H1 (cell line): ENCODE results near the gene NEDD4. TPM values are rescaled to one million over a fixed set of nuclear protein-coding genes. Genes with fewer than 3 reads are reported as not detected.

Experiments
- CTCF ChIA-PET: fragments of 300-600 bp; sonication (Branson Sonifier 250); formaldehyde crosslinking; loops from one replicate; lab custom pipeline; 2021; ENCODE audit not compliant: partially characterized antibody; lab: Charles Lee
- POLR2A ChIA-PET: fragments of 300-600 bp; sonication (Branson Sonifier 250); formaldehyde crosslinking; loops from one replicate; lab custom pipeline; 2021; ENCODE audit warnings: inconsistent platforms; ENCODE audit not compliant: partially characterized antibody; lab: Charles Lee
- DNase-seq, 2 experiments: peaks; one replicate each; pipeline versions ENCODE4 v3.0.0 to v3.0.0-alpha.2; 2010 to 2022; ENCODE audit warnings: low spot score in 2 of 2, low read depth in 1 of 2, mixed read lengths in 1 of 2
- FAIRE-seq: peaks from 2 replicates; lab custom pipeline; 2011; peaks lifted over from hg19 to GRCh38; lab: Jason Lieb, UNC
- H2AFZ ChIP-seq: 2 replicates; pipeline ENCODE4 v1.8.1; 2012; ENCODE audit warnings: low read length, inconsistent platforms
- H2AK5ac ChIP-seq: 2 replicates; pipeline ENCODE4 v1.6.1; 2013; ENCODE audit warnings: low read depth, low read length
- H2BK120ac ChIP-seq: replicated peaks from 2 replicates; pipeline ENCODE3; 2013; ENCODE audit warnings: low read depth, low read length, inconsistent platforms
- H2BK12ac ChIP-seq: 2 replicates; pipeline ENCODE4 v1.6.1; 2013; ENCODE audit warnings: low read depth, low read length
- H2BK15ac ChIP-seq: 2 replicates; pipeline ENCODE4 v1.6.1; 2013; ENCODE audit warnings: low read length
- H2BK20ac ChIP-seq: 2 replicates; pipeline ENCODE4 v1.6.1; 2013; ENCODE audit warnings: low read length
- H2BK5ac ChIP-seq: 2 replicates; pipeline ENCODE4 v1.6.1; 2013; ENCODE audit warnings: low read depth, low read length
- H3K14ac ChIP-seq: 2 replicates; pipeline ENCODE4 v1.6.1; 2013; ENCODE audit warnings: inconsistent platforms; ENCODE audit not compliant: insufficient read length
- H3K18ac ChIP-seq: 2 replicates; pipeline ENCODE4 v1.6.1; 2013; ENCODE audit warnings: low read length; ENCODE audit errors: extremely low read depth
- H3K23ac ChIP-seq: 2 replicates; pipeline ENCODE4 v1.6.1; 2013; ENCODE audit warnings: inconsistent platforms; ENCODE audit not compliant: insufficient read length
- H3K23me2 ChIP-seq: 2 replicates; pipeline ENCODE4 v1.6.1; 2013; ENCODE audit warnings: low read depth, low read length
- H3K27ac ChIP-seq: 2 replicates; pipeline ENCODE4 v1.6.1; 2011; ENCODE audit warnings: low read depth, low read length, inconsistent platforms
- H3K27me3 ChIP-seq, 4 experiments: replicated peaks in 1 of 4; 1 replicate in 1 of 4; 2 replicates in 3 of 4; pipeline versions ENCODE4 v1.6.1 to v1.8.1; 2011 to 2013; ENCODE audit warnings: low read length in 3 of 4, mild to moderate bottlenecking in 3 of 4, inconsistent platforms in 2 of 4, mixed read lengths in 2 of 4, moderate library complexity in 1 of 4; ENCODE audit not compliant: control insufficient read depth in 3 of 4, insufficient read depth in 3 of 4; ENCODE audit errors: extremely low read depth in 1 of 4
- H3K36me3 ChIP-seq, 4 experiments: 2 replicates each; pipeline versions ENCODE4 v1.6.1 to v1.8.1; 2011 to 2013; ENCODE audit warnings: mild to moderate bottlenecking in 4 of 4, low read length in 3 of 4, moderate library complexity in 2 of 4, control low read depth in 1 of 4, inconsistent platforms in 1 of 4; ENCODE audit not compliant: insufficient read depth in 4 of 4, control insufficient read depth in 2 of 4
- H3K4ac ChIP-seq: replicated peaks from 2 replicates; pipeline ENCODE3; 2013; ENCODE audit warnings: low read length, low read depth, mixed read lengths, inconsistent platforms; ENCODE audit not compliant: insufficient read length
- H3K4me1 ChIP-seq, 4 experiments: replicated peaks in 1 of 4; 1 replicate in 1 of 4; 2 replicates in 3 of 4; pipeline versions ENCODE4 v1.6.1 to v1.8.1; 2011 to 2013; ENCODE audit warnings: low read length in 3 of 4, inconsistent platforms in 2 of 4, mixed read lengths in 1 of 4; ENCODE audit not compliant: insufficient read depth in 4 of 4, control insufficient read depth in 3 of 4
- H3K4me2 ChIP-seq, 2 experiments: 2 replicates each; pipeline versions ENCODE4 v1.6.1 to v1.8.1; 2011 to 2013; ENCODE audit warnings: low read depth in 2 of 2, low read length in 2 of 2, control low read depth in 1 of 2, inconsistent platforms in 1 of 2, mild to moderate bottlenecking in 1 of 2; ENCODE audit not compliant: insufficient read depth in 1 of 2
- H3K4me3 ChIP-seq, 4 experiments: fragments of 200-600, 300-600 bp in 1 of 4; sonication (generic), shearing (Covaris generic), sonication (Bioruptor Twin) in 1 of 4; 2 replicates each; pipeline versions ENCODE4 v1.5.1 to v1.8.1; 2011 to 2016; ENCODE audit warnings: low read length in 4 of 4, low read depth in 3 of 4, control low read depth in 2 of 4, inconsistent platforms in 2 of 4, mild to moderate bottlenecking in 2 of 4, mixed read lengths in 1 of 4, moderate library complexity in 1 of 4; ENCODE audit not compliant: insufficient read depth in 2 of 4; ENCODE audit errors: extremely low read depth in 1 of 4
- H3K56ac ChIP-seq: replicated peaks from 2 replicates; pipeline ENCODE3; 2013; ENCODE audit warnings: low read depth, mild to moderate bottlenecking, mixed read lengths, low read length, inconsistent platforms; ENCODE audit not compliant: insufficient read length
- H3K79me1 ChIP-seq: 2 replicates; pipeline ENCODE4 v1.6.1; 2013; ENCODE audit warnings: low read depth, low read length, control low read depth
- H3K79me2 ChIP-seq, 2 experiments: 2 replicates each; pipeline versions ENCODE4 v1.6.1 to v1.8.1; 2012 to 2013; ENCODE audit warnings: low read length in 2 of 2, mild to moderate bottlenecking in 2 of 2, inconsistent platforms in 1 of 2; ENCODE audit not compliant: insufficient read depth in 2 of 2, control insufficient read depth in 1 of 2
- H3K9ac ChIP-seq, 4 experiments: replicated peaks in 1 of 4; 1 replicate in 1 of 4; 2 replicates in 3 of 4; pipeline versions ENCODE4 v1.6.1 to v1.8.1; 2011 to 2013; ENCODE audit warnings: low read depth in 3 of 4, low read length in 3 of 4, control low read depth in 2 of 4, mild to moderate bottlenecking in 2 of 4, moderate library complexity in 2 of 4, inconsistent platforms in 1 of 4; ENCODE audit errors: extremely low read depth in 1 of 4
- H3K9me3 ChIP-seq, 2 experiments: 2 replicates each; pipeline versions ENCODE4 v1.6.1 to v1.8.1; 2012 to 2013; ENCODE audit warnings: mild to moderate bottlenecking in 2 of 2, moderate library complexity in 2 of 2, control low read depth in 1 of 2, inconsistent platforms in 1 of 2, low read depth in 1 of 2, low read length in 1 of 2, mixed read lengths in 1 of 2; ENCODE audit not compliant: insufficient read depth in 2 of 2
- H4K20me1 ChIP-seq, 2 experiments: replicated peaks in 1 of 2; 2 replicates each; pipeline versions ENCODE3 to v1.8.1; 2011 to 2013; ENCODE audit warnings: inconsistent platforms in 2 of 2, low read length in 2 of 2, mild to moderate bottlenecking in 1 of 2; ENCODE audit not compliant: insufficient read depth in 2 of 2, control insufficient read depth in 1 of 2
- H4K5ac ChIP-seq: 2 replicates; pipeline ENCODE4 v1.6.1; 2013; ENCODE audit warnings: low read length, low read depth, mixed read lengths, inconsistent platforms; ENCODE audit not compliant: insufficient read length
- H4K8ac ChIP-seq: 2 replicates; pipeline ENCODE4 v1.8.0; 2013; ENCODE audit warnings: mild to moderate bottlenecking, moderate library complexity, low read length, inconsistent platforms; ENCODE audit not compliant: insufficient read depth; ENCODE audit errors: extremely low read depth
- H4K91ac ChIP-seq: replicated peaks from 2 replicates; pipeline ENCODE3; 2013; ENCODE audit warnings: low read length, mixed read lengths, inconsistent platforms; ENCODE audit not compliant: insufficient read length
- ASH2L ChIP-seq: fragments of 200-600, 300-600 bp; sonication (generic); IDR thresholded peaks from one replicate; pipeline ENCODE4 v1.7.1; 2017; ENCODE audit warnings: low read length
- CEBPB ChIP-seq: IDR thresholded peaks from 2 replicates; pipeline ENCODE4 v1.6.1; 2012; ENCODE audit warnings: low read depth, low read length
- EP300 ChIP-seq, 2 experiments: IDR thresholded peaks; 1 replicate in 1 of 2; 2 replicates in 1 of 2; pipeline ENCODE4 v1.6.1; 2011 to 2012; ENCODE audit warnings: low read depth in 2 of 2, low read length in 2 of 2, mild to moderate bottlenecking in 2 of 2, borderline replicate concordance in 1 of 2, inconsistent platforms in 1 of 2, moderate library complexity in 1 of 2
- GABPA ChIP-seq: IDR thresholded peaks from 2 replicates; pipeline ENCODE4 v1.6.1; 2011; ENCODE audit warnings: mild to moderate bottlenecking, low read length, moderate library complexity, borderline replicate concordance; ENCODE audit not compliant: insufficient read depth
- KDM1A ChIP-seq: fragments of 200-600, 300-600 bp; sonication (generic); IDR thresholded peaks from 2 replicates; pipeline ENCODE4 v1.7.1; 2016; ENCODE audit warnings: mild to moderate bottlenecking, low read length, borderline replicate concordance
- SIX5 ChIP-seq: IDR thresholded peaks from 2 replicates; pipeline ENCODE4 v1.6.1; 2011; ENCODE audit warnings: mild to moderate bottlenecking, low read depth, low read length
- SP4 ChIP-seq: IDR thresholded peaks from 2 replicates; pipeline ENCODE4 v1.6.1; 2012; ENCODE audit warnings: low read length, inconsistent platforms
- TAF1 ChIP-seq: IDR thresholded peaks from 2 replicates; pipeline ENCODE4 v1.6.1; 2011; ENCODE audit warnings: mild to moderate bottlenecking, low read depth, low read length
- WGBS, 2 experiments: shearing (Covaris generic) in 1 of 2; methylation state at CpG; one replicate each; pipeline versions ENCODE4 v1.1.6 to v1.1.7; 2013 to 2015; ENCODE audit warnings: low lambda C conversion rate in 2 of 2, mixed read lengths in 2 of 2, inconsistent platforms in 1 of 2, low coverage in 1 of 2, missing lambda C conversion rate in 1 of 2; ENCODE audit not compliant: insufficient replicate concordance in 2 of 2, insufficient coverage in 1 of 2, insufficient read length in 1 of 2; ENCODE audit errors: extremely low coverage in 1 of 2, missing lambda C conversion rate in 1 of 2; 5-methylcytosine and 5-hydroxymethylcytosine counted together
- polyA plus RNA-seq, 7 experiments: library from polyadenylated mRNA; depleted of rRNA in 3 of 7; stranded (reverse) in 5 of 7; unstranded in 2 of 7; fragments of >200 nt in 5 of 7; fragments of 200-250 nt in 2 of 7; gene quantifications; 1 replicate in 5 of 7; 2 replicates in 1 of 7; 4 replicates in 1 of 7; pipeline versions ENCODE4 v1.2.1 to v1.2.3, GENCODE V29; 2011 to 2013; ENCODE audit warnings: missing spikeins in 2 of 7, mixed read lengths in 2 of 7
- total RNA-seq: library from RNA; stranded (reverse); fragmentation: NEBNext Ultra II Directional; extraction: Animal tissue kit (Norgen Biotek cat#: 25700); gene quantifications from 2 replicates; pipeline ENCODE4 v1.2.1, GENCODE V29; 2021
- TF ChIP-seq, protein P1 (sequence below), 3 experiments: IDR thresholded peaks; 1 replicate in 2 of 3; 2 replicates in 1 of 3; pipeline versions ENCODE4 v1.5.1 to v1.6.1; 2011; ENCODE audit warnings: low read length in 3 of 3, mild to moderate bottlenecking in 3 of 3, inconsistent platforms in 2 of 3, low read depth in 1 of 3, moderate library complexity in 1 of 3; ENCODE audit not compliant: insufficient read depth in 1 of 3; ENCODE audit errors: control extremely low read depth in 1 of 3
- TF ChIP-seq, protein P2 (sequence below): IDR thresholded peaks from 2 replicates; pipeline ENCODE4 v1.6.1; 2011; ENCODE audit warnings: low read depth, mild to moderate bottlenecking, low read length; ENCODE audit not compliant: insufficient read depth

The NEDD4 gene
- total and polyA plus RNA-seq, 2 of the 8 experiments (the other 6 are each of a cell fraction or from before 2014, with no cell fraction given), result 0.95 to 3.9 TPM

DNA sequence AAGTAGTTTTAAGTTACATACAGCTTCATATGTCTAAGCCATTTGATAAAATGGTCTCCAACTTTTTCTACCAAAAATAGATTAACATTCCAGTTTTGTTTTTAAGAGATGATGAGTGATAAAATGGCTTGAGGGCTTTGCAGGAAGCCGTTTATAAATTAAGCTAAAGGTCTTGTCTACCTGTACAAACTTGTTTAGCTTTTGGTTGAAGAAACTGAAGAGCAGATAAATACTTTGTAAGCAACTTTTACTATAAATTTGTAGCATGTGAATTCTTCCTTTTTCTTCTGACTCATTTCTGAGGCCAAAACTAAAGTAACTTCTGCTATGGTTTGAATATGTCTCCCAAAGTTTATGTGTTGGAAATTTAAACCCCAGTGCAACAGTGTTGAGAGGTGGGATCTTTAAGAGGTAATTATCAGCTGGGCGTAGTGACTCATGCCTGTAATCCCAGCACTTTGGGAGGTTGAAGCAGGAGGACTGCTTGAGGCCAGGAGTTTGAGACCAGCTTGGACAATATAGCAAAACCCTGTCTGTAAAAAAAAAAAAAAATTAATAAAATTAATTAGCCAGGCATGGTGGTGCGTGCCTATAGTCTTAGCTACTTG lies 8.2 kb upstream of the NEDD4 start:
- H3K4me3 ChIP-seq, result no peak overlapping the region
- no peaks in the 10 kb centered on the region for H4K20me1 ChIP-seq
- H2BK15ac ChIP-seq, result no peak overlapping the region
- peaks cover 0 to 3% (median 0%) of the 10 kb centered on the region in 4 experiments; a peak in 1 of 7 replicates for H3K27me3 ChIP-seq
- H3K9me3 ChIP-seq, result no peaks in the 10 kb centered on the region
- no peak overlapping the region for H2BK12ac ChIP-seq
- no peak overlapping the region for H3K56ac ChIP-seq
- H3K27ac ChIP-seq, result no peak overlapping the region
- H3K4ac ChIP-seq, result no peak overlapping the region
- FAIRE-seq, result no peak
- no peaks in the 10 kb centered on the region for H3K23me2 ChIP-seq
- no peak overlapping the region for H2AK5ac ChIP-seq
- H4K8ac ChIP-seq, result no peak overlapping the region
- H4K91ac ChIP-seq, result no peak overlapping the region
- H3K79me1 ChIP-seq, result no peaks in the 10 kb centered on the region
- no peak overlapping the region for H2AFZ ChIP-seq
- no peaks in the 10 kb centered on the region for H3K79me2 ChIP-seq
- no peak overlapping the region for H3K4me2 ChIP-seq
- no peaks in the 10 kb centered on the region for H3K4me1 ChIP-seq
- no peak for DNase-seq
- no peak overlapping the region for H2BK20ac ChIP-seq
- no peak overlapping the region for H3K18ac ChIP-seq
- no peaks in the 10 kb centered on the region for H3K36me3 ChIP-seq
- no peak overlapping the region for H3K23ac ChIP-seq
- WGBS, 2 experiments, result 89% methylated on average over 3 of the region's 3 CpGs; no CpG with 5 or more reads in 1 of the 2 experiments
- CTCF ChIA-PET, result interaction anchor here (0.7 to 2.3 kb wide), 4 partner anchors 9 to 58 kb away, joined by 3 to 5 read pairs (median 4); no protein-coding TSS in a partner anchor
- H2BK5ac ChIP-seq, result no peak overlapping the region
- no peak overlapping the region for H3K9ac ChIP-seq
- H2BK120ac ChIP-seq, result no peak overlapping the region
- POLR2A ChIA-PET, result no interaction called here
- H3K14ac ChIP-seq, result no peak overlapping the region
- H4K5ac ChIP-seq, result no peak overlapping the region
- TF ChIP-seq, protein P1, sequence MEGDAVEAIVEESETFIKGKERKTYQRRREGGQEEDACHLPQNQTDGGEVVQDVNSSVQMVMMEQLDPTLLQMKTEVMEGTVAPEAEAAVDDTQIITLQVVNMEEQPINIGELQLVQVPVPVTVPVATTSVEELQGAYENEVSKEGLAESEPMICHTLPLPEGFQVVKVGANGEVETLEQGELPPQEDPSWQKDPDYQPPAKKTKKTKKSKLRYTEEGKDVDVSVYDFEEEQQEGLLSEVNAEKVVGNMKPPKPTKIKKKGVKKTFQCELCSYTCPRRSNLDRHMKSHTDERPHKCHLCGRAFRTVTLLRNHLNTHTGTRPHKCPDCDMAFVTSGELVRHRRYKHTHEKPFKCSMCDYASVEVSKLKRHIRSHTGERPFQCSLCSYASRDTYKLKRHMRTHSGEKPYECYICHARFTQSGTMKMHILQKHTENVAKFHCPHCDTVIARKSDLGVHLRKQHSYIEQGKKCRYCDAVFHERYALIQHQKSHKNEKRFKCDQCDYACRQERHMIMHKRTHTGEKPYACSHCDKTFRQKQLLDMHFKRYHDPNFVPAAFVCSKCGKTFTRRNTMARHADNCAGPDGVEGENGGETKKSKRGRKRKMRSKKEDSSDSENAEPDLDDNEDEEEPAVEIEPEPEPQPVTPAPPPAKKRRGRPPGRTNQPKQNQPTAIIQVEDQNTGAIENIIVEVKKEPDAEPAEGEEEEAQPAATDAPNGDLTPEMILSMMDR (IDR thresholded peaks at IDR 0.05; ENCODE audit: control extremely low read depth in 1 of 3, insufficient read depth in 1 of 3, low read depth in 1 of 3, low read length in 3 of 3), result no peak
- TF ChIP-seq ASH2L (no peak), GABPA (no peak), TAF1 (no peak), EP300 (IDR thresholded peaks at IDR 0.05; ENCODE audit: borderline replicate concordance in 1 of 2, low read depth in 2 of 2, low read length in 2 of 2) (no peak), CEBPB (no peak), SIX5 (no peak), KDM1A (no peak), SP4 (no peak)
- TF ChIP-seq, protein P2, sequence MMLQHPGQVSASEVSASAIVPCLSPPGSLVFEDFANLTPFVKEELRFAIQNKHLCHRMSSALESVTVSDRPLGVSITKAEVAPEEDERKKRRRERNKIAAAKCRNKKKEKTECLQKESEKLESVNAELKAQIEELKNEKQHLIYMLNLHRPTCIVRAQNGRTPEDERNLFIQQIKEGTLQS, result no peak
